Adrenal gland (tissue), 12 donors: ENCODE results near the gene FAHD1. TPM values are rescaled to one million over a fixed set of nuclear protein-coding genes. Genes with fewer than 3 reads are reported as not detected.

Experiments
- DNase-seq, 7 donors: peaks; one replicate each; pipeline ENCODE4 v3.0.0-alpha.2; 2019 to 2020
- H3K27ac ChIP-seq, 5 donors: fragments of 200-600 bp; sonication (generic) in 4 of 5; 1 replicate in 3 of 5; 2 replicates in 2 of 5; pipeline versions ENCODE4 v1.5.1 to v1.8.0; 2016 to 2020; ENCODE audit warnings: mild to moderate bottlenecking in 1 of 5
- H3K27me3 ChIP-seq: fragments of 200-600 bp; 2 replicates; pipeline ENCODE4 v1.8.0; 2021
- H3K36me3 ChIP-seq, 2 donors: fragments of 200-600 bp; replicated peaks in 1 of 2; 1 replicate in 1 of 2; 2 replicates in 1 of 2; pipeline versions ENCODE4 v1.5.1 to v1.8.0; 2018 to 2022
- H3K4me1 ChIP-seq, 2 donors: fragments of 200-600 bp; replicated peaks in 1 of 2; 1 replicate in 1 of 2; 2 replicates in 1 of 2; pipeline versions ENCODE4 v1.5.1 to v1.8.0; 2018 to 2021
- H3K4me3 ChIP-seq, 4 donors: fragments of 200-600 bp; sonication (generic) in 3 of 4; one replicate each; pipeline ENCODE4 v1.5.1; 2016 to 2018
- H3K9me3 ChIP-seq, 3 donors: fragments of 200-600 bp; sonication (generic) in 1 of 3; replicated peaks in 1 of 3; 1 replicate in 2 of 3; 2 replicates in 1 of 3; pipeline versions ENCODE4 v1.5.1 to v1.8.0; 2016 to 2021
- POLR2A ChIP-seq, 2 donors: fragments of 450-650 bp; IDR thresholded peaks; one replicate each; pipeline ENCODE4 v1.6.1; 2017; ENCODE audit warnings: antibody characterized with exemption in 2 of 2, mild to moderate bottlenecking in 2 of 2, moderate library complexity in 1 of 2
- WGBS, 4 donors: extraction: QIAGEN DNeasy Blood & Tissue Kit in 2 of 4; methylation state at CpG; one replicate each; pipeline versions ENCODE4 v1.1.5 to v1.1.7; 2013 to 2017; 5-methylcytosine and 5-hydroxymethylcytosine counted together
- intact Hi-C, 2 donors: fragments of 100-400 bp; cut with DNase I; formaldehyde crosslinking; loops; one replicate each; pipeline versions ENCODE4 v1.14.1 to v1.15.0; 2022 to 2023
- polyA plus RNA-seq, 3 donors: library from polyadenylated mRNA; stranded (reverse); fragments of 200-250 nt in 2 of 3; fragments of 350-450 nt in 1 of 3; fragmentation: Illumina TruSeq in 1 of 3; extraction: RNeasy Lipid Tissue Mini Kit (QIAGEN cat#74804) in 1 of 3; gene quantifications; one replicate each; pipeline ENCODE4 v1.2.3, GENCODE V29; 2013 to 2014
- total RNA-seq, 9 donors: library from RNA; depleted of rRNA in 4 of 9; stranded (reverse); fragments of >200 nt in 4 of 9; fragments of 120-200 nt in 1 of 9; fragmentation: NEBNext Ultra II Directional in 1 of 9; extraction: Animal tissue kit (Norgen Biotek cat#: 25700) in 1 of 9; gene quantifications; one replicate each; pipeline versions ENCODE4 v1.1.0 to v1.2.4, GENCODE V29; 2013 to 2023
- TF ChIP-seq, protein P1 (sequence below), 6 experiments: fragments of 450-650 bp in 4 of 6; fragments of 200-600 bp in 2 of 6; sonication (generic) in 1 of 6; IDR thresholded peaks; 1 replicate in 5 of 6; 2 replicates in 1 of 6; pipeline versions ENCODE4 v1.5.1 to v1.8.0; 2016 to 2021; ENCODE audit warnings: antibody characterized with exemption in 6 of 6, mild to moderate bottlenecking in 2 of 6, moderate library complexity in 1 of 6
- donor health status: healthy with polysubstance abuse.
- donor health status: Bipolar disorder and iron deficiency.
- donor health status: DM: yes; HTN: yes; CAD: no.
- donor health status: DM: no; HTN: no; CAD: no.
- donor health status: DM: no; HTN: no; CAD: no.
- donor health status: DM: yes; HTN: yes; CAD: no.

Gene FAHD1
- total and polyA plus RNA-seq, 12 donors: 15.2 to 140 (median 51.1) TPM

GRCh38 chr16:1790261-1790610, 36.8 kb upstream of the FAHD1 start:
- Histone ChIP-seq H3K9me3 (no peaks in the 10 kb centered on the region), H3K27ac (no peak overlapping the region), H3K4me1 (no peaks in the 10 kb centered on the region), H3K36me3 (peaks cover 0 to 32% of the 10 kb centered on the region in 2 donors), H3K4me3 (no peak overlapping the region), H3K27me3 (no peaks in the 10 kb centered on the region)
- peak in 1 of 7 donors; percentile 15 for DNase-seq
- 92 to 94% (median 93%) methylated on average over 11 to 15 of the region's 15 CpGs for WGBS, 4 donors
- intact Hi-C loops: no loop called here
- TF ChIP-seq POLR2A (IDR thresholded peaks at IDR 0.05): no peak
- TF ChIP-seq, protein P1, sequence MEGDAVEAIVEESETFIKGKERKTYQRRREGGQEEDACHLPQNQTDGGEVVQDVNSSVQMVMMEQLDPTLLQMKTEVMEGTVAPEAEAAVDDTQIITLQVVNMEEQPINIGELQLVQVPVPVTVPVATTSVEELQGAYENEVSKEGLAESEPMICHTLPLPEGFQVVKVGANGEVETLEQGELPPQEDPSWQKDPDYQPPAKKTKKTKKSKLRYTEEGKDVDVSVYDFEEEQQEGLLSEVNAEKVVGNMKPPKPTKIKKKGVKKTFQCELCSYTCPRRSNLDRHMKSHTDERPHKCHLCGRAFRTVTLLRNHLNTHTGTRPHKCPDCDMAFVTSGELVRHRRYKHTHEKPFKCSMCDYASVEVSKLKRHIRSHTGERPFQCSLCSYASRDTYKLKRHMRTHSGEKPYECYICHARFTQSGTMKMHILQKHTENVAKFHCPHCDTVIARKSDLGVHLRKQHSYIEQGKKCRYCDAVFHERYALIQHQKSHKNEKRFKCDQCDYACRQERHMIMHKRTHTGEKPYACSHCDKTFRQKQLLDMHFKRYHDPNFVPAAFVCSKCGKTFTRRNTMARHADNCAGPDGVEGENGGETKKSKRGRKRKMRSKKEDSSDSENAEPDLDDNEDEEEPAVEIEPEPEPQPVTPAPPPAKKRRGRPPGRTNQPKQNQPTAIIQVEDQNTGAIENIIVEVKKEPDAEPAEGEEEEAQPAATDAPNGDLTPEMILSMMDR (IDR thresholded peaks at IDR 0.05): no peak

DNA sequence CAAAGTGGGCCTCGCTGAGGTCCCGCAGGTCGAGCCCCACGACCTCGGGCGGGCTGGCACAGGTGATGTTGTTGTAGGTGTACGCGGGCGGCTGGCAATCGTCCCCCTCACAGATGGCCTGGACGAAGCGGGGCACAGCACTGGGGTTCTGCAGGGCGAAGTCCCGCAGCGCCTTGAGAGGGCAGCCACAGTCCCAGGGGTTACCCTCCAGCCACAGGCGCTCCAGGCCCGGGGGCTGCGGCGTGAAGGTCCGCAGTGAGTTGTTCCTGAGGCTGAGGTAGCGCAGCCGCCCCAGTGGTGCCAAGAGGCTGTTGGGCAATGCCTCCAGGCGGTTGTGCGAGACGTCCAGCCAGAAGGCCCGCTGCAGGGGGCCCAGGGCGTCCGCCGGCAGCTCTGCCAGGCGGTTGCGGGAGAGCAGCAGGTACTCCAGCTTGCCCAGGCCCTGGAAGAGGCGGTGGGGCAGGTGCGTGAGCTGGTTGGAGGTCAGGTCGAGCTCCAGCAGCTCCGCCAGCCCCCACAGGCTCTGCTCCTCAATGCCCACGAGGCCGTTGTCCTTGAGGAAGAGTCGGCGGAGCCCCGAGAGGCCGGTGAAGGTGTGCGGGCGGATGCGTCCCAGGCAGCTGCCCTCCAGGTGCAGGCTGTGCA, 36.3 kb upstream of the FAHD1 start:
- Histone ChIP-seq H3K9me3 (no peaks in the 10 kb centered on the region), H3K27ac (no peak overlapping the region), H3K27me3 (no peaks in the 10 kb centered on the region), H3K4me3 (no peak overlapping the region), H3K36me3 (peaks cover 0 to 32% of the 10 kb centered on the region in 2 donors), H3K4me1 (no peaks in the 10 kb centered on the region)
- intact Hi-C loops: no loop called here
- DNase-seq: peak in 2 of 7 donors; percentile 14 to 20
- WGBS, 4 donors: 93 to 94% methylated on average over 43 to 44 of the region's 44 CpGs; no CpG with 5 or more reads in 2 of the 4 donors
- TF ChIP-seq POLR2A (IDR thresholded peaks at IDR 0.05): no peak
- TF ChIP-seq, protein P1 (IDR thresholded peaks at IDR 0.05): no peak

DNA sequence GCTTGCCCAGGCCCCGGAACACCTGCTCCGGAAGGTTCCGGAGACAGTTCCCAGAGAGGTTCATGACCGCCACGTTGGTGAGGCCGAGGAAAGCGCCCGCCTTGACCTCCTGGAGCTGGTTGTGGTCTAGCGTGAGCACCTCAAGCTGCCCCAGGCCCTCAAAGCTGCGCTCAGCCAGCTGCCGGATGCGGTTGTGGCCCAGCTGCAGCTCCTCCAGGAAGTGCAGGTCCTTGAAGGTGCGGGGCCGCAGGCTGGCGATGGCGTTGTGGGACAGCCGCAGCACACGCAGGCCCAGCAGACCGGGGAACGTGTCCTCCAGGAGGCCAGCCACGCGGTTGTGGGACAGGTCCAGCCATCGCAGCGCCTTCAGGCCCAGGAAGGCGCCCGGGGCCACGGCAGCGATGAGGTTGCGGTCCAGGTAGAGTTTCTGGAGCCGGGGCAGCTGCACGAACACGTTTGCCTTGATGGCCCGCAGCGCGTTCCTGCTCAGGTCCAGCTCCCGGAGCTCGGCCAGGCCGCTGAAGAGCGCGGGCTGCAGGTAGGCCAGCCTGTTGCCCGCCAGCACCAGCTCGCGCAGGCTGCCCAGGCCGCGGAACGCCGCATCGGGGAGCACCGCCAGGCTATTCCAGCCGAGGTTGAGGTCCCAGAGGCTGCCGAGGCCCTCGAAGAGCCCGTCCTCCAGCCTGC, 35.6 kb upstream of the FAHD1 start:
- Histone ChIP-seq H3K9me3 (no peaks in the 10 kb centered on the region), H3K4me3 (no peak overlapping the region), H3K4me1 (no peaks in the 10 kb centered on the region), H3K27ac (no peak overlapping the region), H3K36me3 (peaks cover 0 to 31% of the 10 kb centered on the region in 2 donors), H3K27me3 (no peaks in the 10 kb centered on the region)
- TF ChIP-seq, protein P1 (IDR thresholded peaks at IDR 0.05): no peak
- TF ChIP-seq POLR2A (IDR thresholded peaks at IDR 0.05): no peak
- no peak for DNase-seq
- intact Hi-C loops: no loop called here
- WGBS, 4 donors: 80 to 96% (median 95%) methylated on average over 1 to 53 of the region's 53 CpGs

- peak in 2 of 7 donors; percentile 15 to 20 for DNase-seq
- intact Hi-C loops: no loop called here
- 92 to 96% (median 93%) methylated on average over 9 to 59 of the region's 59 CpGs for WGBS, 4 donors
Observed at GRCh38 chr16:1791943-1792812, 34.8 kb upstream of the FAHD1 start.

More at GRCh38 chr16:1791943-1792812, 34.8 kb upstream of the FAHD1 start:
- TF ChIP-seq POLR2A (IDR thresholded peaks at IDR 0.05): no peak
- TF ChIP-seq, protein P1 (IDR thresholded peaks at IDR 0.05): no peak
- Histone ChIP-seq H3K4me1 (no peaks in the 10 kb centered on the region), H3K36me3 (peaks cover 0 to 24% of the 10 kb centered on the region in 2 donors), H3K4me3 (no peak overlapping the region), H3K27me3 (no peaks in the 10 kb centered on the region), H3K27ac (no peak overlapping the region), H3K9me3 (no peaks in the 10 kb centered on the region)
